Measurements from ENCODE around the gene AGAP2. TPM values are rescaled to one million over a fixed set of nuclear protein-coding genes. Genes with fewer than 3 reads are reported as not detected.

The AGAP2 gene
- total RNA-seq, 8 experiments from 2014 or later, result 0.31 to 13.8 (median 8.8) TPM

DNA sequence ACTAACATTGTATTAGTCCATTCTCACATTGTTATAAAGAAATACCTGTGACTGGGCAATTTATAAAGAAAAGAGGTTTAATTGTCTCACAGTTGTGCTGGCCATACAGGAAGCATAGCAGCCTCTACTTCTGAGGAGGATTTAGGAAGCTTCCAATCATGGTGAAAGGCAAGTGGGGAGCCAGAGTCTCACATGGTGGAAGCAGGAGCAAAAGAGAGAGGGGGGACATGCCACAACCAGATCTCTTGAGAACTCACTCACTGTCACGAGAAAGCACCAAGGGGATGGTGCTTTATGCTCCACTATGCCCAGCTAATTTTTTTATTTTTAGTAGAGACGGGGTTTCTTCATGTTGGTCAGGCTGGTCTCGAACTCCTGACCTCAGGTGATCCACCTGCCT is 31.3 kb downstream of the AGAP2 start:
- in situ Hi-C loops (cut with MboI; ENCODE audit: low pct_unique_long_range_greater_than_20kb in 2 of 9, low sequenced_read_pairs in 9 of 9, unreplicated experiment in 9 of 9), result no loop called here
- Histone ChIP-seq H3K4me1 (replicated peaks in 1 of 2) (no peaks in the 10 kb centered on the region), H3K27ac (no peak overlapping the region), H3K4me3 (no peak overlapping the region)
- ATAC-seq (replicated peaks in 6 of 8), result no peak
- WGBS, 10 experiments, result 80 to 100% (median 92%) methylated on average over 1 to 3 of the region's 3 CpGs; no CpG with 5 or more reads in 1 of the 10 experiments

- 67 to 100% (median 90%) methylated on average over 1 to 2 of the region's 2 CpGs; no CpG with 5 or more reads in 2 of the 10 experiments for WGBS, 10 experiments
- no peak for ATAC-seq (replicated peaks in 6 of 8)
- Histone ChIP-seq H3K27ac (no peak overlapping the region), H3K4me1 (replicated peaks in 1 of 2) (no peaks in the 10 kb centered on the region), H3K4me3 (no peak overlapping the region)
- in situ Hi-C loops (cut with MboI; ENCODE audit: low pct_unique_long_range_greater_than_20kb in 2 of 9, low sequenced_read_pairs in 9 of 9, unreplicated experiment in 9 of 9), result no loop called here
Measured at GRCh38 chr12:57700317-57700716, 38.2 kb downstream of the AGAP2 start.

DNA sequence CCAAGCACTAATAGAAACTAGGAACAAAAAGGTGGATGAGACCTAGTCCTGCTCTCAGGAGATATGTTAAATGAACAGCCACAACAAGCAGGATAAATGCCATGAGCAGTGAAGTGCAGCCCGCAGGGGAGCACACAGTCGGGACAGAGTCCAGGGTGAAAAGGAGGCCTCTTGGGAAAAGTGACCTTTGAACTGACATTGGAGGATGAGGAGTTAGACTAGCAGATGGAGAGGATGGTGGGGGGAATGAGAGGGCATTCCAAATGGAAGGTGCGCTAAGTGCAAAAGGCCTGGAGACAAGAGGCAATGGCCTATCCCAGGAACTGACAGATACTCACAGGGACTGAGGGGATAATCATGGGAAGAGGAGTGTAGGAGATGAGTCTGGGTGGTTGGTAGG is 40.1 kb downstream of the AGAP2 start:
- ATAC-seq (replicated peaks in 6 of 8), result no peak
- Histone ChIP-seq H3K4me3 (no peak overlapping the region), H3K27ac (no peak overlapping the region), H3K4me1 (replicated peaks in 1 of 2) (peaks cover 4 to 5% of the 10 kb centered on the region in 2 donors)
- in situ Hi-C loops (cut with MboI; ENCODE audit: low pct_unique_long_range_greater_than_20kb in 2 of 9, low sequenced_read_pairs in 9 of 9, unreplicated experiment in 9 of 9), result loop anchor here in 1 of 9 experiments (10.0 kb wide), 1 partner anchor 64 kb away; the partner anchor contains the start of gene B4GALNT1
- 70 to 100% (median 92%) methylated on average over 1 to 2 of the region's 3 CpGs; no CpG with 5 or more reads in 4 of the 10 experiments for WGBS, 10 experiments

DNA sequence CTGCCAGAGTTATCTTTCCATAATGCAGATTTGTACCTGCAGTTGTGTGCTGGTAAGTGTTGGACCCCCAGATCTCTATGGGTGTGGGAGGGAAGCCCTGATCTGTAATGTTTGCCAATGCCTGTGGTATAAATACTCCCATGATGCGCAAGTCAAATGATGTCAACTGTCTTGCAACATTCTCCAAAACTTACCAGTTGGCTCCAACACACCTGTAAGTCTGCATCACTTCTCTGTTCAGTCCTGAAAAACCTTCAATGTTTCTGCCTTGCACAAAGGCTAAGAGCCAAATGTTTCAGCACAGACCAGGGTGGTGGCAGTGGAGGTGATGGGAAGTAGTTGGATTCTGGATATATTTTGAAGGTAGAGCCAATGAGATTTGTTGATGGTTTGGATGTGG is 41.5 kb downstream of the AGAP2 start:
- no peak for ATAC-seq (replicated peaks in 6 of 8)
- H3K4me3 ChIP-seq, result no peak overlapping the region
- H3K4me1 ChIP-seq (replicated peaks in 1 of 2), result peaks cover 4 to 5% of the 10 kb centered on the region in 2 donors
- WGBS, 10 experiments, result 100% methylated on average over 1 of the region's 1 CpG; no CpG with 5 or more reads in 5 of the 10 experiments
- no peak overlapping the region for H3K27ac ChIP-seq
- in situ Hi-C loops (cut with MboI; ENCODE audit: low pct_unique_long_range_greater_than_20kb in 2 of 9, low sequenced_read_pairs in 9 of 9, unreplicated experiment in 9 of 9), result loop anchor here in 1 of 9 experiments (10.0 kb wide), 1 partner anchor 62 kb away; the partner anchor contains the start of gene B4GALNT1

GRCh38 chr12:57695770-57696432 is 42.6 kb downstream of the AGAP2 start:
- WGBS, 10 experiments, result 87 to 100% (median 94%) methylated on average over 1 to 4 of the region's 11 CpGs; no CpG with 5 or more reads in 2 of the 10 experiments
- H3K4me3 ChIP-seq, result no peak overlapping the region
- no peak for ATAC-seq (replicated peaks in 6 of 8)
- in situ Hi-C loops (cut with MboI; ENCODE audit: low pct_unique_long_range_greater_than_20kb in 2 of 9, low sequenced_read_pairs in 9 of 9, unreplicated experiment in 9 of 9), result loop anchor here in 1 of 9 experiments (10.0 kb wide), 1 partner anchor 61 kb away; the partner anchor contains the start of gene B4GALNT1
- H3K27ac ChIP-seq, result no peak overlapping the region
- peaks cover 4 to 5% of the 10 kb centered on the region in 2 donors for H3K4me1 ChIP-seq (replicated peaks in 1 of 2)

GRCh38 chr12:57694459-57695019 is 44.0 kb downstream of the AGAP2 start:
- 0 to 20% (median 0%) methylated on average over 1 to 8 of the region's 15 CpGs; no CpG with 5 or more reads in 4 of the 10 experiments for WGBS, 10 experiments
- H3K27ac ChIP-seq, result peak overlapping the region; percentile 79 to 81
- in situ Hi-C loops (cut with MboI; ENCODE audit: low pct_unique_long_range_greater_than_20kb in 2 of 9, low sequenced_read_pairs in 9 of 9, unreplicated experiment in 9 of 9), result loop anchor here in 1 of 9 experiments (10.0 kb wide), 1 partner anchor 60 kb away; the partner anchor contains the start of gene B4GALNT1
- peak in 3 of 8 experiments; percentile 16 to 27 (median 27) for ATAC-seq (replicated peaks in 6 of 8)
- H3K4me3 ChIP-seq, result peak overlapping the region; percentile 66 to 88 (median 71)
- H3K4me1 ChIP-seq (replicated peaks in 1 of 2), result peaks cover 4 to 5% of the 10 kb centered on the region in 2 donors

DNA sequence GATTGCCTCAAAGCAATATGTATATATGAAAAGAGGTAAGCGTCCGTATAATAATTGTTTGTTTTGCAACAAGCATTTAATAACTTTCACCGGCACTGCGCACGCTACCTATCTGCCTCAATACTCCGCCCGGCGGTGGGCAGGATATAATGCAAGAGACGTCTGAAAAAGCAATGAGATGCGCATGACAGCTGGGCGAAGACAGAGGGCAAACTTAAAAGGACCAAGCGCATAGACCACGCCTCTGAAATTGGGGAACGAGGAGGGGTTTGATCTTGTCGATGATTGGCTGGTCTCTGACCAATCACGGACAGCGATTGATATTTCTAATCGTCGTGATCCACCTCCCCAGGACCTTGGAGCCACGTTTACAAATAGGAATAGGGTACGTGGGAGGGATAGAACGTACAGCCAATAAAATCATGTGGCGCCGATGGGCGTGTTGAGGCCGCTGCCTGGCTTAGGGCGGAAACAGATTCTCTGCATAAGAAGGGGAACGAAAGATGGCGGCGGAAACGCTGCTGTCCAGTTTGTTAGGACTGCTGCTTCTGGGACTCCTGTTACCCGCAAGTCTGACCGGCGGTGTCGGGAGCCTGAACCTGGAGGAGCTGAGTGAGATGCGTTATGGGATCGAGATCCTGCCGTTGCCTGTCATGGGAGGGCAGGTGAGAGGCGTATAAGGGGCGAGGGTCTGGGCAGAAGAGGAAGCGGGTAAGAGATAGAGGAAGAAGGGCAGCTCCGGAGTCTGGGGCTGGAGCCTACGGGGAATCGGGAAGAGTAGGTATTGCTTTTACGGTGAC is 44.7 kb downstream of the AGAP2 start, which contains the start of gene OS9:
Gene OS9, plus strand, starts transcription at position 474 of the 800 bp plus-strand sequence. Its CDS starts 30 bp downstream, at position 504.
- peak within 1 kb of the TSS; percentile 79 to 81 for H3K27ac ChIP-seq
- ATAC-seq (replicated peaks in 6 of 8), result peak; percentile 96 to 98 (median 98)
- H3K4me3 ChIP-seq, result peak within 1 kb of the TSS; percentile 66 to 88 (median 71)
- peaks cover 4 to 5% of the 10 kb centered on the region in 2 donors for H3K4me1 ChIP-seq (replicated peaks in 1 of 2)
- 0 to 6% (median 2%) methylated on average over 3 to 22 of the region's 45 CpGs; no CpG with 5 or more reads in 3 of the 10 experiments for WGBS, 10 experiments
- in situ Hi-C loops (cut with MboI; ENCODE audit: low pct_unique_long_range_greater_than_20kb in 2 of 9, low sequenced_read_pairs in 9 of 9, unreplicated experiment in 9 of 9), result loop anchor here in 1 of 9 experiments (10.0 kb wide), 1 partner anchor 59 kb away; the partner anchor contains the start of gene B4GALNT1

- peak overlapping the region; percentile 8 to 74 (median 19) for H3K4me3 ChIP-seq
- H3K27ac ChIP-seq, result no peak overlapping the region
- no peak for ATAC-seq (replicated peaks in 6 of 8)
- in situ Hi-C loops (cut with MboI; ENCODE audit: low pct_unique_long_range_greater_than_20kb in 2 of 9, low sequenced_read_pairs in 9 of 9, unreplicated experiment in 9 of 9), result loop anchor here in 1 of 9 experiments (10.0 kb wide), 1 partner anchor 58 kb away; the partner anchor contains the start of gene B4GALNT1
- WGBS, 10 experiments, result 30 to 83% (median 50%) methylated on average over 1 to 5 of the region's 10 CpGs; no CpG with 5 or more reads in 3 of the 10 experiments
- peaks cover 4 to 5% of the 10 kb centered on the region in 2 donors for H3K4me1 ChIP-seq (replicated peaks in 1 of 2)
Measured at GRCh38 chr12:57693317-57693658, 45.3 kb downstream of the AGAP2 start.

DNA sequence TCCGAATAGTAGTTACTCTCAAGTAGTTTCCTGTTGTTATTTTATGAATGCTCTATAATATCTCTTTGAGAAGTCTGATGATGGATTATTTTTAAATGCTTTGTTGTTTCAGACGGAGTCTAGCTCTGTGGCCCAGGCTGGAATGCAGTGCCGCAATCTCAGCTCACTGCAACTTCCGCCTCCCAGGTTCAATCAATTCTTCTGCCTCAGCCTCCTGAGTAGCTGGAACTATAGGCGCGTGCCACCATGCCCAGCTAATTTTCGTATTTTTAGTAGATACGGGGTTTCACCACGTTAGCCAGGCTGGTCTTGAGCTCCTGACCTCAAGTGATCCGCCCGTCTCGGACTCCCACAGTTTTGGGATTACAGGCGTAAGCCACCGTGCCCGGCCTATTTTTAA is 46.0 kb downstream of the AGAP2 start:
- no peak overlapping the region for H3K27ac ChIP-seq
- in situ Hi-C loops (cut with MboI; ENCODE audit: low pct_unique_long_range_greater_than_20kb in 2 of 9, low sequenced_read_pairs in 9 of 9, unreplicated experiment in 9 of 9), result loop anchor here in 1 of 9 experiments (10.0 kb wide), 1 partner anchor 58 kb away; the partner anchor contains the start of gene B4GALNT1
- peaks cover 4 to 5% of the 10 kb centered on the region in 2 donors for H3K4me1 ChIP-seq (replicated peaks in 1 of 2)
- no peak for ATAC-seq (replicated peaks in 6 of 8)
- WGBS, 10 experiments, result 78 to 100% (median 91%) methylated on average over 1 to 15 of the region's 15 CpGs
- H3K4me3 ChIP-seq, result no peak overlapping the region

DNA sequence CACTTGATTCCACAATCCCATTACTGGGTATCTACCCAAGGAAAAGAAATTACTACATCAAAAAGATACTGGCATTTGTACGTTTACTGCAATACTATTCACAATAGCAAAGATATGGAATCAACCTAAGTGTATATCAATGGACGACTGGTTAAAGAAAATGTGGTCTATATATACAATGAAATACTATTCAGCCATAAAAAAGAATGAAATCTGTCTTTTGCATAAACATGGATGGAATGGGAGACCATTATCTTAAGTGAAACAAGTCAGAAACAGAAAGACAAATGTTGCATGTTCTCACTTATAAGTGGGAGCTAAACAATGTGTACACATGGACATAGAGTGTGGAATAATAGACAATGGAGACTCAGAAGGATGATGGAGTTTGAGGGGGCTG is 49.6 kb downstream of the AGAP2 start:
- H3K4me3 ChIP-seq, result no peak overlapping the region
- WGBS, 10 experiments, result 13 to 69% (median 47%) methylated on average over 1 to 2 of the region's 2 CpGs; no CpG with 5 or more reads in 2 of the 10 experiments
- no peak for ATAC-seq (replicated peaks in 6 of 8)
- in situ Hi-C loops (cut with MboI; ENCODE audit: low pct_unique_long_range_greater_than_20kb in 2 of 9, low sequenced_read_pairs in 9 of 9, unreplicated experiment in 9 of 9), result no loop called here
- H3K27ac ChIP-seq, result no peak overlapping the region
- no peaks in the 10 kb centered on the region for H3K4me1 ChIP-seq (replicated peaks in 1 of 2)

GRCh38 chr12:57687862-57688261 is 50.7 kb downstream of the AGAP2 start:
- no peak overlapping the region for H3K27ac ChIP-seq
- ATAC-seq (replicated peaks in 6 of 8), result no peak
- in situ Hi-C loops (cut with MboI; ENCODE audit: low pct_unique_long_range_greater_than_20kb in 2 of 9, low sequenced_read_pairs in 9 of 9, unreplicated experiment in 9 of 9), result no loop called here
- H3K4me1 ChIP-seq (replicated peaks in 1 of 2), result no peaks in the 10 kb centered on the region
- 0 to 100% (median 72%) methylated on average over 1 to 4 of the region's 4 CpGs; no CpG with 5 or more reads in 1 of the 10 experiments for WGBS, 10 experiments
- no peak overlapping the region for H3K4me3 ChIP-seq

GRCh38 chr12:57679697-57680096 is 58.8 kb downstream of the AGAP2 start:
- Histone ChIP-seq H3K27ac (no peak overlapping the region), H3K4me3 (no peak overlapping the region), H3K4me1 (replicated peaks in 1 of 2) (no peaks in the 10 kb centered on the region)
- ATAC-seq (replicated peaks in 6 of 8), result no peak
- in situ Hi-C loops (cut with MboI; ENCODE audit: low pct_unique_long_range_greater_than_20kb in 2 of 9, low sequenced_read_pairs in 9 of 9, unreplicated experiment in 9 of 9), result no loop called here
